DMS79 (cell line): ENCODE results near the gene VPREB3.

Experiments used
- DNase-seq: peaks from one replicate; lab custom pipeline; 2025; lab: John Stamatoyannopoulos, UW

VPREB3 gene

GRCh38 chr22:23764899-23765881 is 11.0 kb upstream of the VPREB3 start:
- DNase-seq, result no peak

- DNase-seq, result no peak
These were observed 9.7 kb upstream of the VPREB3 start for GRCh38 chr22:23763954-23764353.

GRCh38 chr22:23763579-23763945 is 9.3 kb upstream of the VPREB3 start:
- DNase-seq, result no peak

GRCh38 chr22:23762842-23763578 is 8.8 kb upstream of the VPREB3 start, which contains the start of gene C22orf15:
Gene C22orf15 (plus strand): TSS chr22:23762990. CDS start chr22:23763307, 317 bp downstream.
- no peak for DNase-seq

GRCh38 chr22:23760056-23760455 is 5.8 kb upstream of the VPREB3 start:
- no peak for DNase-seq

- no peak for DNase-seq
These were observed 5.3 kb upstream of the VPREB3 start for GRCh38 chr22:23759566-23759965.

- no peak for DNase-seq
These were observed 2.7 kb upstream of the VPREB3 start for GRCh38 chr22:23756891-23757290.

- no peak for DNase-seq
These were observed 1.5 kb upstream of the VPREB3 start for GRCh38 chr22:23755711-23756110.

GRCh38 chr22:23754980-23755636 is 883 bp upstream of the VPREB3 start:
- DNase-seq, result no peak

- no peak for DNase-seq
These were observed 840 bp downstream of the VPREB3 start for GRCh38 chr22:23753385-23753784.

GRCh38 chr22:23752750-23753149 is 1.5 kb downstream of the VPREB3 start:
- no peak for DNase-seq

GRCh38 chr22:23752090-23752691 is 2.0 kb downstream of the VPREB3 start:
- DNase-seq, result no peak

GRCh38 chr22:23751441-23751996 is 2.7 kb downstream of the VPREB3 start:
- DNase-seq, result no peak

- DNase-seq, result peak; percentile 33
These were observed 3.3 kb downstream of the VPREB3 start, which contains the start of gene ZNF70 for GRCh38 chr22:23750714-23751440. Gene ZNF70 (minus strand): TSS chr22:23751112. CDS start chr22:23745140, 5,972 bp downstream.

- no peak for DNase-seq
These were observed 3.9 kb downstream of the VPREB3 start for GRCh38 chr22:23750367-23750713.

GRCh38 chr22:23749841-23750301 is 4.4 kb downstream of the VPREB3 start:
- DNase-seq, result no peak

- DNase-seq, result no peak
These were observed 8.4 kb downstream of the VPREB3 start for GRCh38 chr22:23745791-23746190.

- DNase-seq, result no peak
These were observed 9.7 kb downstream of the VPREB3 start for GRCh38 chr22:23744485-23744884.

GRCh38 chr22:23744001-23744400 is 10.2 kb downstream of the VPREB3 start:
- DNase-seq, result no peak

- no peak for DNase-seq
These were observed 10.9 kb downstream of the VPREB3 start for GRCh38 chr22:23743303-23743705.
